Left ventricle myocardium inferior (tissue), 1 donor: ENCODE data around the gene DYRK4. TPM values are rescaled to one million over a fixed set of nuclear protein-coding genes. Genes with fewer than 3 reads are reported as not detected.

ENCODE experiments used
- DNase-seq: peaks from one replicate; pipeline ENCODE4 v3.0.0-alpha.2; 2020
- H3K27ac ChIP-seq: fragments of 200-600 bp; replicated peaks from 2 replicates; pipeline ENCODE4 v1.8.0; 2021
- H3K27me3 ChIP-seq: fragments of 200-600 bp; 2 replicates; pipeline ENCODE4 v1.8.0; 2021; ENCODE audit warnings: low read depth
- H3K36me3 ChIP-seq: fragments of 200-600 bp; 2 replicates; pipeline ENCODE4 v1.8.0; 2021
- H3K4me1 ChIP-seq: fragments of 200-600 bp; 2 replicates; pipeline ENCODE4 v1.8.0; 2021
- H3K4me3 ChIP-seq: fragments of 200-600 bp; 2 replicates; pipeline ENCODE4 v1.8.0; 2021; ENCODE audit warnings: mild to moderate bottlenecking, moderate library complexity
- H3K9me3 ChIP-seq: fragments of 200-600 bp; replicated peaks from 2 replicates; pipeline ENCODE4 v1.8.0; 2021
- intact Hi-C: fragments of 100-400 bp; cut with micrococcal nuclease; formaldehyde crosslinking; loops from one replicate; pipeline ENCODE4 v1.11.0; 2022
- total RNA-seq: library from RNA; stranded (reverse); fragmentation: NEBNext Ultra II Directional; extraction: Animal tissue kit (Norgen Biotek cat#: 25700); gene quantifications from one replicate; pipeline ENCODE4 v1.2.1, GENCODE V29; 2021
- TF ChIP-seq, protein P1 (sequence below): fragments of 200-600 bp; IDR thresholded peaks from 2 replicates; pipeline ENCODE4 v1.8.0; 2021; ENCODE audit warnings: antibody characterized with exemption, mild to moderate bottlenecking, borderline replicate concordance
- donor health status: DM: no; HTN: yes; CAD: no; lungs with severe emphysema.

The DYRK4 gene
- total RNA-seq, 1 donor from 2014 or later = 28.6 TPM

DNA sequence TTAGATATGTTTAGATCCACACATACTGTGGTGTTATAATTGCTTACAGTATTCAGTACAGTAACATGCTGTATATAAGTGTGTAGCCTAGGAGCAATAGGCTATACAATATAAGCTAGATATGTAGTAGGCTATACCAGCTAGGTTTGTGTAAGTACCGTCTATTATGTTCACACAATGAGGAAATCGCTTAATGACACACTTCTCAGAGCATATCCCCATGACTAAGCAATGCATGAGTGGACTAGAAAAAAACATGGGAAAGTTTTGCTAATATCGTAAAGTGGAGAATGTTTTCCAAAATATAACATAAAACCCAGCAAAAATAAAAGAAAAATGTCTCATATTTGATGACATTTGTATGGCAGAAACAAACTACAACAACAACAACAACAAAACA is 59.5 kb downstream of the DYRK4 start:
- TF ChIP-seq, protein P1, sequence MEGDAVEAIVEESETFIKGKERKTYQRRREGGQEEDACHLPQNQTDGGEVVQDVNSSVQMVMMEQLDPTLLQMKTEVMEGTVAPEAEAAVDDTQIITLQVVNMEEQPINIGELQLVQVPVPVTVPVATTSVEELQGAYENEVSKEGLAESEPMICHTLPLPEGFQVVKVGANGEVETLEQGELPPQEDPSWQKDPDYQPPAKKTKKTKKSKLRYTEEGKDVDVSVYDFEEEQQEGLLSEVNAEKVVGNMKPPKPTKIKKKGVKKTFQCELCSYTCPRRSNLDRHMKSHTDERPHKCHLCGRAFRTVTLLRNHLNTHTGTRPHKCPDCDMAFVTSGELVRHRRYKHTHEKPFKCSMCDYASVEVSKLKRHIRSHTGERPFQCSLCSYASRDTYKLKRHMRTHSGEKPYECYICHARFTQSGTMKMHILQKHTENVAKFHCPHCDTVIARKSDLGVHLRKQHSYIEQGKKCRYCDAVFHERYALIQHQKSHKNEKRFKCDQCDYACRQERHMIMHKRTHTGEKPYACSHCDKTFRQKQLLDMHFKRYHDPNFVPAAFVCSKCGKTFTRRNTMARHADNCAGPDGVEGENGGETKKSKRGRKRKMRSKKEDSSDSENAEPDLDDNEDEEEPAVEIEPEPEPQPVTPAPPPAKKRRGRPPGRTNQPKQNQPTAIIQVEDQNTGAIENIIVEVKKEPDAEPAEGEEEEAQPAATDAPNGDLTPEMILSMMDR = no peak
- Histone ChIP-seq H3K36me3 (no peaks in the 10 kb centered on the region), H3K27me3 (no peaks in the 10 kb centered on the region), H3K9me3 (no peaks in the 10 kb centered on the region), H3K4me3 (no peak overlapping the region), H3K4me1 (no peaks in the 10 kb centered on the region), H3K27ac (no peak overlapping the region)
- no peak for DNase-seq
- intact Hi-C loops = no loop called here

DNA sequence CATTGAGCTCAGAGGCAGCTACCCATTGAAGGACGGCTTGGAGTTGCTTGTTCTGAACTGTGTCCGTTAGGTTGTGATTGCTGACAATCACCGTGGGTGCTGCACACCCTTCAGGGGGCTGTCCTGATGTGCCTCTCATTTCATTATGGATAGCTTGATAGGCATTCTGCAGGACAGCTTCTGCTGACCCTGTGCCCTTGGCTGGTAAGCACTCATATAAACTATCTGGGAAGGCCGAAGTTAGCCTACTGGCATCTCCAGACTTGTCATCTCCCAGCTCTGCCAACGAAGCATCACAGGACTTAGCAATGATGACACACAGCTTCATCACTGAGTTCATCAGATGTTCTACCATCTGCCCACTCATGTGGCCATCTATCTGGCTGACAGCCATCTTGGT is 64.5 kb downstream of the DYRK4 start:
- no peaks in the 10 kb centered on the region for H3K4me1 ChIP-seq

DNA sequence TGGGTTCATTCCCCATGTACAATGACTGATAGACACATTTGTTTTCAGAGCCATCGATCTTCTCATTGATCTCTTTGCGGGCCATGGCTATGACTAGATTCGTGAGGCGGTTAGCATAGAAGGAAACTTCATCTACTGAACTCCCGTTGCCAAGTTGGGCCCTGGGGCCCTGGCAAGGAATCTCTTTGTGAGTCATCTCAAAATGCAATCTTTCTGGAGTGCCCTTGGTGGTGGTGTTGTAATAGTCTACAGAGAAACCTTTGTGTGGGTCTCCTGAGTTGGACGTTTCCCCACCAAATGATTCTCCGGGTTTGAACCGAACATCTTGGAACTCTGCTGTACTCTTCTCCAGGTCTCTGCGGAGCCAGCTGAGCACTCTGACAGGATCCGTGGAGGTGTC is 66.4 kb downstream of the DYRK4 start:
- H3K4me1 ChIP-seq = no peaks in the 10 kb centered on the region
- H3K4me3 ChIP-seq = no peak overlapping the region
- H3K27ac ChIP-seq = no peak overlapping the region
- H3K27me3 ChIP-seq = no peaks in the 10 kb centered on the region
- no peak for DNase-seq
- H3K9me3 ChIP-seq = no peaks in the 10 kb centered on the region
- TF ChIP-seq, protein P1 = no peak
- H3K36me3 ChIP-seq = no peaks in the 10 kb centered on the region
- intact Hi-C loops = no loop called here

More for the DNA sequence above, 64.5 kb downstream of the DYRK4 start:
- Histone ChIP-seq H3K36me3 (no peaks in the 10 kb centered on the region), H3K4me3 (no peak overlapping the region), H3K9me3 (no peaks in the 10 kb centered on the region), H3K27ac (no peak overlapping the region), H3K27me3 (no peaks in the 10 kb centered on the region)
- intact Hi-C loops = no loop called here
- TF ChIP-seq, protein P1 = no peak
- DNase-seq = no peak

DNA sequence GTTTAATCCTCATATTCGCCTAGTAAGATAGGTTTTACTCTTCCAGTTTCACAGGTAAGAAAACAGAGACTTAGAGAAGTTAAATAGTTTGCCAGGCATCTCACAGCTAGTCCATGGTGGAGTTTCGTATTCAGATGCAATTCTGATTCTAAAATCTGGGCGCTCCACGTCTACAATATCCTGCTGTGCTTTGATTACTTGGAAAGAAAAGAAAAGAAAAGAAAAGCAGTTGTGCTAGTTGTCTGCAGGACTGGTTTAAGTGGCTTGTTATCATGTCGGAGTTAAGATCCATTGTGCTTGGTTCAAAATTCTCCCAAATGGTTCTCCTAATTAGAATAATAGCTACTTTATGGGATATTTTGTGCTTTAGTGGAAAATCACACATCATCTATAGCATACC is 68.3 kb downstream of the DYRK4 start:
- Histone ChIP-seq H3K4me1 (no peaks in the 10 kb centered on the region), H3K4me3 (no peak overlapping the region), H3K9me3 (no peaks in the 10 kb centered on the region), H3K27me3 (no peaks in the 10 kb centered on the region), H3K36me3 (no peaks in the 10 kb centered on the region), H3K27ac (no peak overlapping the region)
- intact Hi-C loops = no loop called here
- TF ChIP-seq, protein P1 = no peak
- no peak for DNase-seq

DNA sequence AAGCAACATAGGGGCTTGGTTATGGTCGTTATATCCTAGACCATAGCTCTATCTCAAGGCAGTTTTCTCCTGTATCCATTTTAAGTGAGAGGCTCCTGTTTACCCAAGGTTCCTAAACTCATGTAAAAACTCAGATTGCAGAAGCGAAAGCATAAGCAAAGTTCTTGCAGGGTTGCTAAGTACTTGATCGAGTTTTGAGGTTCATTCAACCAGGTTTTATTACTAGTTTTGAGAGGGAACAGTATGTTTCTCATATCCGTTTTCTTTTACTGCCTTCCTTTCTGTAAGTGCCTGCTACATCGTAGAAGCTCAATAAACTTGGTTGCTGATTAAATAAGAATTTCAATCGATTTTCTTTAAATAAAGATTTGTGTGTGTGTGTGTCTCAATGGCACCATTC is 81.7 kb downstream of the DYRK4 start:
- H3K36me3 ChIP-seq = no peaks in the 10 kb centered on the region
- intact Hi-C loops = no loop called here

More for the DNA sequence above, 81.7 kb downstream of the DYRK4 start:
- H3K4me1 ChIP-seq = peaks cover 12% of the 10 kb centered on the region
- DNase-seq = no peak
- no peak overlapping the region for H3K4me3 ChIP-seq
- H3K27me3 ChIP-seq = no peaks in the 10 kb centered on the region
- TF ChIP-seq, protein P1 = no peak
- H3K9me3 ChIP-seq = no peaks in the 10 kb centered on the region
- no peak overlapping the region for H3K27ac ChIP-seq
